NOMO-1 treated with dmso at 0.1 percent for 144 hours (cell line): ENCODE measurements around the gene DMRTB1.
"Not testable (repeated sequence)": the region's sequence is repeated elsewhere in the genome, so short reads cannot be mapped to it uniquely, and the experiment has no call there.

Experiments used
- DNase-seq: peaks from one replicate; lab custom pipeline; 2025; ENCODE audit not compliant: unreplicated experiment; lab: John Stamatoyannopoulos, UW

The DMRTB1 gene

GRCh38 chr1:53434405-53435007 is 24.7 kb upstream of the DMRTB1 start:
- DNase-seq: not testable (repeated sequence)

- no peak for DNase-seq
Measured at GRCh38 chr1:53435151-53435550, 24.0 kb upstream of the DMRTB1 start.

GRCh38 chr1:53438427-53439336 is 20.5 kb upstream of the DMRTB1 start:
- DNase-seq: no peak

- DNase-seq: no peak
Measured at GRCh38 chr1:53439337-53440207, 19.6 kb upstream of the DMRTB1 start.

- no peak for DNase-seq
Measured at GRCh38 chr1:53440633-53441032, 18.6 kb upstream of the DMRTB1 start.

GRCh38 chr1:53442299-53442698 is 16.9 kb upstream of the DMRTB1 start:
- no peak for DNase-seq

GRCh38 chr1:53446051-53446450 is 13.1 kb upstream of the DMRTB1 start:
- no peak for DNase-seq

GRCh38 chr1:53447413-53447812 is 11.8 kb upstream of the DMRTB1 start:
- DNase-seq: no peak

GRCh38 chr1:53448241-53448841 is 10.9 kb upstream of the DMRTB1 start:
- no peak for DNase-seq

GRCh38 chr1:53449021-53449420 is 10.2 kb upstream of the DMRTB1 start:
- no peak for DNase-seq

- no peak for DNase-seq
Measured at GRCh38 chr1:53449693-53450092, 9.5 kb upstream of the DMRTB1 start.

GRCh38 chr1:53450225-53450624 is 9.0 kb upstream of the DMRTB1 start:
- no peak for DNase-seq

GRCh38 chr1:53454019-53454418 is 5.2 kb upstream of the DMRTB1 start:
- DNase-seq: no peak

GRCh38 chr1:53455364-53455991 is 3.7 kb upstream of the DMRTB1 start:
- DNase-seq: no peak

GRCh38 chr1:53458634-53459033 is 565 bp upstream of the DMRTB1 start:
- DNase-seq: no peak

GRCh38 chr1:53460211-53460634 is 1.0 kb downstream of the DMRTB1 start:
- no peak for DNase-seq

- no peak for DNase-seq
Measured at GRCh38 chr1:53460666-53461322, 1.6 kb downstream of the DMRTB1 start.

GRCh38 chr1:53461323-53462044 is 2.3 kb downstream of the DMRTB1 start:
- no peak for DNase-seq

- no peak for DNase-seq
Measured at GRCh38 chr1:53462193-53462592, 3.0 kb downstream of the DMRTB1 start.
